ENCODE results near the gene IL34. TPM values are rescaled to one million over a fixed set of nuclear protein-coding genes. Genes with fewer than 3 reads are reported as not detected.

The IL34 gene
- total RNA-seq, 2 donors from 2014 or later = 11.9 to 55.6 TPM

DNA sequence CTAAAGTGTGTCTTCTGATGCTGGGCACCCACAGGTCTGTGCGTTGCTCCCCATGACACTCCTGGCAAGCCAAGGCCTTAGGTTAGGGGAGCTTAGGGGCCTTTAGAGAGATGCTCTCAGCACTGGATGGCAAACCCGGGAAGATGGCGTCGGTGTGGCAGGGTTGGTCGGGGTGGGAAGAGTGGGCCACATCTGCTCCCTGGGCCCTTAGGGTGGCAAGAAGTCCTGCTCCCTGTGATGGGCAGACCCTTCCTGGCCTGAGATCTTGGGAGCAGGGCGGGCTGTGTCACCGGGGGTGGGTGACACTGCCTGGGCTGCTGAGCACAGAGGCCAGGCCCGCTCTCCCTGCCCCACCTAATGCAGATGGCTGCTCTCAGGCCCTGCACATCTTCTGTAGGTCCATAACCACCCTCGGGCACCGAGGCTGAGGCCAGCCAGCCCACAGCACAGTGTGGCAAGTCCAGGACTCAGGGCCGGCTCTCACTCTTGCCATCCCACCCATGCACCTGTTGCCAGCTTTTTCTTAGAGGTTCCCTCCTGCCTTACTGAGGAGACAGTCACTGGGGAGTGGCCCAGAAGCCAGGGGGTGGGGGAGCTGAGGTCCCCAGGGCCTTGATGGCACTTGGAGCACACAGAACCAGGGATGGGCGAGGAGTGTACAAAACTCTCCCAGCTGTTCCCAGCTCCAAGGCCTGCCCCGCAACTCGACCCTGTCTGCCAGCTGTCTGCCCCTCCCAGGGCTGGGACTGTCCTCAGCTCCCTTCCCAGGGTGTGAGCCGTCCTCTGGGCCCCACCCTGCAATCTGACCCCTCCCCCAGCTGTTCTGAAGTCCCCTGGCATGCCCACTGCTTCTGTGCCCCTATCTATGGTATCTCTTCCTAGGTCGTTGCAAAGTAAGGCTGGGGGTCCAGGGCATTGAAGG, 43.9 kb downstream of the IL34 start:
- H3K9me3 ChIP-seq = no peaks in the 10 kb centered on the region
- DNase-seq (ENCODE audit: low spot score) (no peak), ATAC-seq (ENCODE audit: insufficient number of reproducible peaks, low FRiP score, low read depth) (no peak)
- H3K27ac ChIP-seq = peak overlapping the region; percentile 97 to 100
- TF ChIP-seq, protein P1, sequence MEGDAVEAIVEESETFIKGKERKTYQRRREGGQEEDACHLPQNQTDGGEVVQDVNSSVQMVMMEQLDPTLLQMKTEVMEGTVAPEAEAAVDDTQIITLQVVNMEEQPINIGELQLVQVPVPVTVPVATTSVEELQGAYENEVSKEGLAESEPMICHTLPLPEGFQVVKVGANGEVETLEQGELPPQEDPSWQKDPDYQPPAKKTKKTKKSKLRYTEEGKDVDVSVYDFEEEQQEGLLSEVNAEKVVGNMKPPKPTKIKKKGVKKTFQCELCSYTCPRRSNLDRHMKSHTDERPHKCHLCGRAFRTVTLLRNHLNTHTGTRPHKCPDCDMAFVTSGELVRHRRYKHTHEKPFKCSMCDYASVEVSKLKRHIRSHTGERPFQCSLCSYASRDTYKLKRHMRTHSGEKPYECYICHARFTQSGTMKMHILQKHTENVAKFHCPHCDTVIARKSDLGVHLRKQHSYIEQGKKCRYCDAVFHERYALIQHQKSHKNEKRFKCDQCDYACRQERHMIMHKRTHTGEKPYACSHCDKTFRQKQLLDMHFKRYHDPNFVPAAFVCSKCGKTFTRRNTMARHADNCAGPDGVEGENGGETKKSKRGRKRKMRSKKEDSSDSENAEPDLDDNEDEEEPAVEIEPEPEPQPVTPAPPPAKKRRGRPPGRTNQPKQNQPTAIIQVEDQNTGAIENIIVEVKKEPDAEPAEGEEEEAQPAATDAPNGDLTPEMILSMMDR (IDR thresholded peaks at IDR 0.05) = no peak
- H3K36me3 ChIP-seq = no peaks in the 10 kb centered on the region
- H3K27me3 ChIP-seq (replicated peaks; ENCODE audit: insufficient read depth) = no peaks in the 10 kb centered on the region
- no peak overlapping the region for H3K4me3 ChIP-seq
- peaks cover 63 to 89% of the 10 kb centered on the region in 2 donors for H3K4me1 ChIP-seq (ENCODE audit: control insufficient read depth in 1 of 2, low read depth in 2 of 2)

DNA sequence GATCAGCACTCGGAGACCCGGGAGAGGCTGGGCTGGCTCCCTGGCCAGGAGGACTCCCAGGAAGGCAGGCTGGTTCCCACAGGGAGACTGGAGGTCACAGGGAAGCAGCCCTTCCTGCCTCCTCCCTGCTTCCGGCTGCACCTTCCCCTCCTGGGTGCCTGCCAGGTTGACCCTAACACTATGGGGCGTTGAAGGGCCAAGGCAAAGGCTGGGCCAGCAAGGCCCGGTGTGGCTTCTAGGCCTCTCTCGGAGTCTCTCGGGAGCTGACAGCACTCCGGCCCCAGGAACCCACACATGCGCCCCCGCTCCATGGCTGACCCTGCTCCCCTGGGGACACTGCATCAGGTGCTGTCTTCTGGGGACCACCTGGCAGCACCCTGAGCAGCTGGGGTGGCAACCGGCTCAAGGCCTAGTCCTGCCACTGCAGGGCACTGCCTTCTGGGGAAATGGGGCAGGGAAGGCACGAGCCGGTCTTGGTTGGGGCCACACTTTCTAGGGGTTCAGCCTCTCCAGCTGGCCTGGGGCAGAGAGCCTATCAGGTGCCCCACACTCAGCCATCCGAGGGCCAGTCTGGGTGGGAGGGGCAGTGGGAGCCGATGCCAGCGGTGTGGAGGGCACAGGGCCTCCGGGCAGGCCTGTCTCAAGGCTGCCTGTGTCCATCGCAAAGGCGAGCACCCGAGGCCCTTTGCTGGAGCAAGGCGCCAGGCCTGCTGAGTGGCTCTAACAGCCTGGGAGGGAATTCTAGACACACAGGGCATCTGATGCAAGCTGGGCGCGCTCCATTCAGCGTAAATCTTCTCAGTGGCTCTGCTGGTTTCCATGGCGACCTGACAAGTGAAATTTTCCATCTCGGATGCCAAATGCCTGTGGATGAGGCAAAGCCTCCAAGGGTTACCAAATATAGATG, 45.1 kb downstream of the IL34 start:
- H3K27ac ChIP-seq = peak overlapping the region; percentile 97 to 100
- no peaks in the 10 kb centered on the region for H3K9me3 ChIP-seq
- peak; percentile 92 for ATAC-seq (ENCODE audit: insufficient number of reproducible peaks, low FRiP score, low read depth)
- no peak overlapping the region for H3K4me3 ChIP-seq
- no peaks in the 10 kb centered on the region for H3K27me3 ChIP-seq (replicated peaks; ENCODE audit: insufficient read depth)
- H3K4me1 ChIP-seq (ENCODE audit: control insufficient read depth in 1 of 2, low read depth in 2 of 2) = peaks cover 61 to 97% of the 10 kb centered on the region in 2 donors
- H3K36me3 ChIP-seq = no peaks in the 10 kb centered on the region
- TF ChIP-seq, protein P1 (IDR thresholded peaks at IDR 0.05) = no peak
- DNase-seq (ENCODE audit: low spot score) = peak; percentile 87

DNA sequence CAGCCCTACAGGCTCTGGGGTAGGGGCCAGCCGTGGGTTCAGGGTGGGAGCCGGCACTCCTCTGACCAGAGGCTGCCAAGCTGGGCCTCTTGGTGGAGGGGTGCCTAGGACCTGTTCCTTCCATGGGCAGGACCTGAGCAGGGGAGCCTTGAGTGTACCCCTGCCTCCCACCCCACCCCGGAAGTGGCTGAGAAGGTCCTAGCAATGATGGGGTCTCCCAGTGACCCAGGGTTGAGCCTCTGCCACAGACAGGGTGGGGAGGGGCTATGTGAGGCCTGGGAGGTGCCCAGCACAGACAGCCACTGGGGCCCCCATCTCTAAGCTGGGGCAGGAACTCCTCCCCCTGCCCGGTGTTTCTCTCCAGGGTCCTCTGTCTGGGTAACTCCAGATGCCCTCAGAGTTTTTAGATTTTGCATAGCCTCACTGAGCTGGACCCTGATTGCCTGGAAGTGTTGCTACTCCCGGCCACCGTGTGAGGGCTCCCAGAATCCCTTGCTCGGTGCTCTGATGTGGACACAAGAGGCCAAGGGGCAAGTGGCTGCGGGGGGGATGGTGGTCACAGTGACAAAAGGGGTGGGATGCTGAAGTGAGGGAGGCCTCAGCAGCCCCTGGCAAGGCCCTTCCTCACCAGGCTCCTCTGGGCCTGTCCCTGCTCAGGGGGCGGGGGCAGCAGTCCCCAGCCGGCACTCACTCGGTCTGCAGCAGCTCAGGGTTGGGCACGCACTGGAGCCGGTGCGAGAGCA, 45.9 kb downstream of the IL34 start:
- Histone ChIP-seq H3K36me3 (no peaks in the 10 kb centered on the region), H3K9me3 (no peaks in the 10 kb centered on the region), H3K4me3 (no peak overlapping the region), H3K27ac (peak overlapping the region; percentile 97 to 100), H3K27me3 (replicated peaks; ENCODE audit: insufficient read depth) (no peaks in the 10 kb centered on the region), H3K4me1 (ENCODE audit: control insufficient read depth in 1 of 2, low read depth in 2 of 2) (peaks cover 57 to 97% of the 10 kb centered on the region in 2 donors)
- no peak for DNase-seq (ENCODE audit: low spot score)
- TF ChIP-seq, protein P1 (IDR thresholded peaks at IDR 0.05) = no peak
- ATAC-seq (ENCODE audit: insufficient number of reproducible peaks, low FRiP score, low read depth) = no peak

DNA sequence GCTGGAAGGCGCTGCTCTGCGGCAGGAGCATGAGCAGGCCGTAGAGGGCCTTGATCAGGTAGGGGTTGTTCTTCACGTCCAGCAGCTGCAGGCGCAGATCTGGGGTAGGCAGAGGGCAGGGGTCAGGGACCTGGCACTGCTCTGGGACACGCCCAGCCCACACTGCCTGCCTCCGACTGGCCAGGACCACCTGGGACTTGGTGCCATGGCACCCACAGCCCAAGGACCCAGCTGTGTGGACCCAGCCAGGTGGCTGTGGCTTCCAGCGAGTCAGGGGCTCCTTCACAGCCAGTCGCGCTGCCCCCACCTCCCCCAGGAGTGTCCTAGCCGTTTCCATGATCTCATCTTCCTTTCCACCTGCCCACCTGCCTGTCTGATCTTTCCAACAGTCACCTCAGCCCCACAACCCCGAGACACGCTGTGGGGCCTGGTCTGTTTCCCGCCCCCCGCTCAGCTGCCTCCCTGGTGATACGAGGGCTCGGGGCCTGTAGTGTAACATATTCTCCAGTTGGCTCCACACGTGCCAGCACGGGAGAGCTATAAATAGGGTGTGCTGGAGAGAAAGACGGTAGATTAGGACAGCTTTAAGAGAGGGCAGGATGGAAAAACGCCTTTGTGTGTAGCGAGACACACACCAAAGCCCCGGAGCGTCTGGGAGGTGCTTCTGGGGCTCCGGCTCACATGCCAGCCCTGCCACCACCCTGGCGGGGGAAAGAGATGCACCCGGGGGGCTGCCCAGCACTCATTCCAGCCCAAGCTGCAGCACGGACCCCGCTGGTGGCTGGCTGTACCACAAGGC, 46.7 kb downstream of the IL34 start:
- peak overlapping the region; percentile 97 to 100 for H3K27ac ChIP-seq
- H3K36me3 ChIP-seq = no peaks in the 10 kb centered on the region
- no peaks in the 10 kb centered on the region for H3K27me3 ChIP-seq (replicated peaks; ENCODE audit: insufficient read depth)
- H3K4me3 ChIP-seq = no peak overlapping the region
- peaks cover 58 to 97% of the 10 kb centered on the region in 2 donors for H3K4me1 ChIP-seq (ENCODE audit: control insufficient read depth in 1 of 2, low read depth in 2 of 2)
- DNase-seq (ENCODE audit: low spot score) (no peak), ATAC-seq (ENCODE audit: insufficient number of reproducible peaks, low FRiP score, low read depth) (no peak)
- TF ChIP-seq, protein P1 (IDR thresholded peaks at IDR 0.05) = no peak
- H3K9me3 ChIP-seq = no peaks in the 10 kb centered on the region

All from thoracic aorta (tissue), 2 donors.